Esophagus squamous epithelium (tissue), 5 donors: ENCODE measurements around the gene EAPP. TPM values are rescaled to one million over a fixed set of nuclear protein-coding genes. Genes with fewer than 3 reads are reported as not detected.
"Not testable (repeated sequence)": the region's sequence is repeated elsewhere in the genome, so short reads cannot be mapped to it uniquely, and the experiment has no call there.

Source experiments
- DNase-seq: peaks from one replicate; lab custom pipeline; 2025; lab: John Stamatoyannopoulos, UW
- H3K27ac ChIP-seq, 4 donors: fragments of 200-600 bp; sonication (generic); one replicate each; pipeline ENCODE4 v1.5.1; 2016 to 2019; ENCODE audit warnings: mild to moderate bottlenecking in 1 of 4
- H3K27me3 ChIP-seq, 4 donors: fragments of 200-600 bp; sonication (generic); 1 replicate in 3 of 4; 2 replicates in 1 of 4; pipeline versions ENCODE4 v1.5.1 to v1.6.0; 2017 to 2021; ENCODE audit warnings: antibody characterized with exemption in 1 of 4
- H3K36me3 ChIP-seq, 3 donors: fragments of 200-600 bp; sonication (generic); one replicate each; pipeline ENCODE4 v1.5.1; 2016 to 2019
- H3K4me1 ChIP-seq, 3 donors: fragments of 200-600 bp; sonication (generic); one replicate each; pipeline ENCODE4 v1.5.1; 2017 to 2019
- H3K4me3 ChIP-seq, 4 donors: fragments of 200-600 bp; sonication (generic); 1 replicate in 3 of 4; 2 replicates in 1 of 4; pipeline ENCODE4 v1.5.1; 2016 to 2019; ENCODE audit warnings: mild to moderate bottlenecking in 2 of 4, moderate library complexity in 1 of 4
- H3K9me3 ChIP-seq, 3 donors: fragments of 200-600 bp; sonication (generic); one replicate each; pipeline ENCODE4 v1.5.1; 2016 to 2019
- POLR2A ChIP-seq, 4 donors: fragments of 450-650 bp; IDR thresholded peaks; one replicate each; pipeline ENCODE4 v1.6.1; 2017; ENCODE audit warnings: antibody characterized with exemption in 4 of 4, mild to moderate bottlenecking in 4 of 4, moderate library complexity in 3 of 4
- WGBS, 2 donors: methylation state at CpG; one replicate each; pipeline ENCODE4 v1.1.5; 2018; 5-methylcytosine and 5-hydroxymethylcytosine counted together
- intact Hi-C: fragments of 100-400 bp; cut with DNase I; formaldehyde crosslinking; loops from one replicate; pipeline ENCODE4 v1.15.0; 2022
- total RNA-seq, 4 donors: library from RNA; depleted of rRNA; stranded (reverse); fragments of >200 nt; gene quantifications; one replicate each; pipeline ENCODE4 v1.1.0, GENCODE V29; 2016
- TF ChIP-seq, protein P1 (sequence below), 6 experiments: fragments of 450-650 bp in 4 of 6; fragments of 200-600 bp in 2 of 6; sonication (generic) in 2 of 6; IDR thresholded peaks; one replicate each; pipeline ENCODE4 v1.5.1; 2016 to 2019; ENCODE audit warnings: antibody characterized with exemption in 6 of 6, mild to moderate bottlenecking in 4 of 6, moderate library complexity in 4 of 6
- donor health status: DM: yes; HTN: yes; CAD: no.

The EAPP gene
- total RNA-seq, 4 donors from 2014 or later: 14.6 to 39.7 (median 30.7) TPM

DNA sequence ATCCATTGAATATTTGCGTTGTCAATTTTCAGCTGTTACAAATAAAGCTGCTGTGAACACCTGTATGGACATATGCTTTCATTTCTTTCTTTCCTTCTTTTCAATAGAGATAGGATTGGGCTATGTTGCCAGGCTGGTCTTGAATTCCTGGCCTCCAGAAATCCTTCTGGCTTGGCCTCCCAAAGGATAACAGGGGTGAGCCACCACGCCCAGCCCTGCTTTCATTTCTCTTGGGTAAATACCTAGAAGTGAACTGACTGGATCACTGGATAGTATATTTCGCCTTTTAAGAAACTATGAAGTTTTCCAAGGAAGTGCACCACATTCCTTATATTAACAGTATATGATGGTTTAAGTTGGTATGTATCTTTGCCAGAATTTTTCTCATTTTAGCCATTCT is 32.3 kb upstream of the EAPP start:
- Histone ChIP-seq H3K27ac (no peak overlapping the region), H3K4me3 (no peak overlapping the region), H3K4me1 (no peaks in the 10 kb centered on the region), H3K36me3 (peaks cover 0 to 100% (median 35%) of the 10 kb centered on the region in 3 donors), H3K9me3 (no peaks in the 10 kb centered on the region), H3K27me3 (no peaks in the 10 kb centered on the region)
- intact Hi-C loops: no loop called here
- 94 to 97% methylated on average over 3 of the region's 3 CpGs for WGBS, 2 donors
- no peak for DNase-seq
- TF ChIP-seq, protein P1, sequence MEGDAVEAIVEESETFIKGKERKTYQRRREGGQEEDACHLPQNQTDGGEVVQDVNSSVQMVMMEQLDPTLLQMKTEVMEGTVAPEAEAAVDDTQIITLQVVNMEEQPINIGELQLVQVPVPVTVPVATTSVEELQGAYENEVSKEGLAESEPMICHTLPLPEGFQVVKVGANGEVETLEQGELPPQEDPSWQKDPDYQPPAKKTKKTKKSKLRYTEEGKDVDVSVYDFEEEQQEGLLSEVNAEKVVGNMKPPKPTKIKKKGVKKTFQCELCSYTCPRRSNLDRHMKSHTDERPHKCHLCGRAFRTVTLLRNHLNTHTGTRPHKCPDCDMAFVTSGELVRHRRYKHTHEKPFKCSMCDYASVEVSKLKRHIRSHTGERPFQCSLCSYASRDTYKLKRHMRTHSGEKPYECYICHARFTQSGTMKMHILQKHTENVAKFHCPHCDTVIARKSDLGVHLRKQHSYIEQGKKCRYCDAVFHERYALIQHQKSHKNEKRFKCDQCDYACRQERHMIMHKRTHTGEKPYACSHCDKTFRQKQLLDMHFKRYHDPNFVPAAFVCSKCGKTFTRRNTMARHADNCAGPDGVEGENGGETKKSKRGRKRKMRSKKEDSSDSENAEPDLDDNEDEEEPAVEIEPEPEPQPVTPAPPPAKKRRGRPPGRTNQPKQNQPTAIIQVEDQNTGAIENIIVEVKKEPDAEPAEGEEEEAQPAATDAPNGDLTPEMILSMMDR (IDR thresholded peaks at IDR 0.05): no peak
- no peak for TF ChIP-seq POLR2A (IDR thresholded peaks at IDR 0.05)

DNA sequence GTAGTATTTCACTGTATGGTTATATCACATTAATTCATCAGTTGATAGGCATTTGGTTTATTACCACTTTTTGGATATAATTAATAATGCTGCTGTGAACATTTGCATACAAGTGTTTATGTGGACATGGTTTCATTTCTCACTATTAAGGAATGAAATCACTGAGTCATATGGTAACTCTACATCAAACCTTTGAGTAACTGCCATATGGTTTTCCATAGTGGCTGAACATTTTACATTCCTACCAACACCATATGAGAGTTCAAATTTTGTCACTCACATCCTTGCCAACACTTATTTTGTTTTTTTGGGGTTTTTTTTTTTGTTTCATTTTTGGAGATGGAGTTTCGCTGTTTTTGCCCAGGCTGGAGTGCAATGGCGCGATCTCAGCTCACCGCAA is 30.2 kb upstream of the EAPP start:
- intact Hi-C loops: no loop called here
- 88 to 94% methylated on average over 4 of the region's 4 CpGs for WGBS, 2 donors

DNA sequence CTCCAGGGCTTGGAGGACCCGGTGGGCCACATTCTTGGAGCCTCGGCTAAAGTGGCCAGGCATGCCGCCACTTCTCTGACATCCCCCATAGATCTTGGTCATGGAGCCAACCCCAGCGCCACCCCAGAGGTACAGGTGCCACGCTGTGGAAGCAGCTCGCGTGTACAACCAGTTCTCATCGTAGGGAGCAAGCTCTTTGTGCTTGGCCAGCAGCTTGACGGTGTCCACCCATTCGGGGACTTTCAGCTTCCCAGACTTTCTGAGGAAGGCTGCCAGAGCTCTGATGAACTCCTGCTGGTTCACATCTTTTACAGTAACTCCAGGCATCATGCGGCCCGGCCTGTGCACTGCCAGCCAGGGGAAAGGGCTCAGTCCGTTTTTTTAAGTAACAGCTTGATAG is 29.3 kb upstream of the EAPP start:
- TF ChIP-seq POLR2A (IDR thresholded peaks at IDR 0.05): no peak
- TF ChIP-seq, protein P1 (IDR thresholded peaks at IDR 0.05): no peak
- Histone ChIP-seq H3K9me3 (no peaks in the 10 kb centered on the region), H3K36me3 (peaks cover 0 to 100% (median 45%) of the 10 kb centered on the region in 3 donors), H3K27ac (no peak overlapping the region), H3K4me1 (no peaks in the 10 kb centered on the region), H3K27me3 (no peaks in the 10 kb centered on the region), H3K4me3 (no peak overlapping the region)
- DNase-seq: no peak
- intact Hi-C loops: no loop called here
- WGBS, 2 donors: 90 to 93% methylated on average over 9 to 13 of the region's 13 CpGs

More for the DNA sequence above, 30.2 kb upstream of the EAPP start:
- Histone ChIP-seq H3K36me3 (peaks cover 0 to 100% (median 36%) of the 10 kb centered on the region in 3 donors), H3K4me3 (no peak overlapping the region), H3K4me1 (no peaks in the 10 kb centered on the region), H3K27ac (no peak overlapping the region), H3K27me3 (no peaks in the 10 kb centered on the region), H3K9me3 (no peaks in the 10 kb centered on the region)
- TF ChIP-seq POLR2A (IDR thresholded peaks at IDR 0.05): no peak
- TF ChIP-seq, protein P1 (IDR thresholded peaks at IDR 0.05): no peak
- DNase-seq: no peak

DNA sequence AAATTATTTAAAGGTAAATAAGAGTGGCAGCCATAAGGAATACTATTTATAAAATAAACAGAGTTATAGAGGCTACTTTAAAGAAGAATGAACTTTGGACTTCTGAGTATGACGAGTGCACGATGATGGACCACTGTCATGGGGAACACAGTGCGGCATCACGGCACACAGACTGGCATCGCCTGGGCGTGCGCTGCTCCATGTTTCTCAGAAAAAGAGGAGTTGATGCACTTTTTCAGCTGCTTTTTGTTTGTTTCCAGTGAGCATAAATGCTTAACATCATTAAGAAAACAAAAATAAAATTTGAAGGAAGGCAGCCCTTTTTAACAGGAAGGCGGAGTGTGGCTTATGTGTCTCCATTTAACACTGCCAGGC is 23.3 kb upstream of the EAPP start:
- Histone ChIP-seq H3K9me3 (no peaks in the 10 kb centered on the region), H3K4me1 (no peaks in the 10 kb centered on the region), H3K27ac (no peak overlapping the region), H3K27me3 (no peaks in the 10 kb centered on the region), H3K4me3 (no peak overlapping the region), H3K36me3 (peaks cover 0 to 57% (median 23%) of the 10 kb centered on the region in 3 donors)
- WGBS, 2 donors: 89% methylated on average over 8 of the region's 8 CpGs
- DNase-seq: no peak
- intact Hi-C loops: no loop called here
- TF ChIP-seq, protein P1 (IDR thresholded peaks at IDR 0.05): no peak
- no peak for TF ChIP-seq POLR2A (IDR thresholded peaks at IDR 0.05)

DNA sequence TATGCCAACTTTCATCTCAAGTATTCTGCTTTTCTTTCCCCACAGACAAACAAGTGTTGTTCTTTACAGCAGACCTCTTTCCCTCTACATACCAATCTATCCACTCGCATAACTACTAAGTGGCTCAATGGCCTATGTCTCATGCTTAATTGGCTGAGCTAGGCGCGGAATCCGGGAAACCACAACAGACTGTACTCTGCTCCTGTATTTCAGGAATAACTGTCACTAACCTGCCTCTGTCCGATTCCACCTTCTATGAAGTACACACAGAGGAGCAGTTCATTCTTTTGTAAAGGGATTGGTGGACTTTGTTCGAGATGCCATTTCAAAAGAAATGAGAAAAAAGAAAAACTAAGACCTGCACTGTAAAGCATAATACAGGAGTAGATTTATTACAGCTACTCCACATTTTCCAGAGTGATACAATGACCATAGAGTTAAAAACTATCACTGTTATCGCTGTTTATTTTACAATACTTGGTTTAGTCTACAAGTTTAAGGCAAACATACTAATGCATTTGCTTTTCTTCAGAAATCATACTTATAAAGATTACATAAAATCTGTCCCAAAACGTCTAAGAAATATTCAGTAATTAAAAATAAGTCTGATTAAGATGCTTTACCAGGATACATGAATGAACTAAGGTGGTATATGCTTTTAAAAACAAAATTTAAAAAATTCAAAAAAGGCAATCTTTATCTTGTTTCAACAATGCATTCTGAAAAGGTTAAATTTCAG is 22.7 kb upstream of the EAPP start:
- H3K27ac ChIP-seq, DNase-seq, intact Hi-C loops, H3K4me1 ChIP-seq, H3K27me3 ChIP-seq, H3K9me3 ChIP-seq, H3K4me3 ChIP-seq: not testable (repeated sequence)
- 83 to 90% methylated on average over 3 of the region's 8 CpGs for whole genome bisulfite sequencing, 2 donors
- H3K36me3 ChIP-seq: peaks cover 0 to 52% (median 23%) of the 10 kb centered on the region in 3 donors

DNA sequence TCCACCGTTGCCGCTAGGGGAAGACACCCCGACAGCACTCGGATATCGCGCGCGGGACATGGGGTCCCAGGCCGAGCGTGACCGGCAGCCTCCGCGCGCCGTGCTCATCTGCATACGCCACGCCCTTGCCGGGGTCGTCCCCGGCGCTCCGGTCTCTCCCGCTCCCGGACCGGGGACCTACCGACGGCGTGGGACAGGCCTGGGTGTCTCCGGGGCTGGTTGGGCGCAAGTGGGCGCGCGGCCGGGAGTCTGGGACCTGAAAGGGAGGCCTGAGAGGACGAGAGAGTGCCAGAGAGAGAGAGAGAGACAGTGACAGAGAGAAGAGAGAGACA is 17.0 kb upstream of the EAPP start:
- H3K27me3 ChIP-seq, H3K36me3 ChIP-seq, H3K4me3 ChIP-seq, DNase-seq, intact Hi-C loops, H3K27ac ChIP-seq, H3K4me1 ChIP-seq, H3K9me3 ChIP-seq: not testable (repeated sequence)
- no CpG with 5 or more reads among the region's 35 CpGs for WGBS, 2 donors

DNA sequence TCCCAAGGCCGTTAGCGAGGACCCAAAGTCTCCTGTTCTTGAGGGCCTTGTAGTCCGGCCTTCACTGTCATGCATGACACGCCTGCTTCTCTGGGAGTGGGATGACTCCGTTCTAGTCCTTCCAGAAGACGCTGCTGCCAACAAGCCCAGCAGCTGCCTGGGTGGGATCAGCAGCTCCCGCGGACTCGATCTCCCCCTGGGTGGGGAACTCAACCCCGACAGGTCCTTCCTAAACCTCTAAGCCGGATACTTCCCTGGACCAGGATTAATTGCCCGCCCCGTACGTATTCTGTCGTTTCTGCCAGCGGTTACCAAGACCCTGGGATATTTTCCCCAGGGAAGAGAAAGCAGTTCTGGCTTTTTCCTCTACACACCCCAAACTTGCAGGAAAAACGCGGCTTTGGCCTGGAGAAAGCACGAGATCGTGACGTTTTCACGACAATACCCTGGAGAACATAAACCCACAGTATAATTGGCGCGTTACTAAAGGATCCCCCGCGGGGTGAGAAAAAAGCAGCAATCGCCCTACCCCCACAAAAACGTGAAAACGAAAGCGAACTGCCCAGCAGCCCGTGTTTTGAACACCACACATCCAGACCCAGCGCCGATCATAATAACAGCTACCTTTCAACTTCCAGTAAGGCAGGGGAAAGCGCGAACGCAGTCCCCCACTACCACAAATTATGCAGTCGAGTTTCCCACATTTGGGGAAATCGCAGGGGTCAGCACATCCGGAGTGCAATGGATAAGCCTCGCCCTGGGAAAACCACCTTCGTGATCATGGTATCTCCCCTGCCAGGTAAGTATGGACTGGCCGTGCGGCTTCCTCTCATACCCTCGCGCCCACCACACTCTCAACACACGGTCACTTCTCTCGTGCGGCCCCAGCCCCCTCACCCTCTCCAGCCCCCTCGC is 16.3 kb upstream of the EAPP start:
- WGBS, 2 donors: no CpG with 5 or more reads among the region's 49 CpGs
- H3K4me3 ChIP-seq, DNase-seq, H3K27me3 ChIP-seq, H3K27ac ChIP-seq, intact Hi-C loops, H3K36me3 ChIP-seq, H3K9me3 ChIP-seq, H3K4me1 ChIP-seq: not testable (repeated sequence)
